22Rv1 (cell line): ENCODE data around the gene RAMP3.

ENCODE experiments used
- ZFX ChIP-seq: fragments of 450-650 bp; IDR thresholded peaks from 2 replicates; pipeline ENCODE4 v1.6.1; 2017; ENCODE audit warnings: antibody characterized with exemption, borderline replicate concordance
- TF ChIP-seq, protein P1 (sequence below): fragments of 450-650 bp; IDR thresholded peaks from 2 replicates; pipeline ENCODE4 v1.5.1; 2017; ENCODE audit warnings: mild to moderate bottlenecking

- TF ChIP-seq, protein P1, sequence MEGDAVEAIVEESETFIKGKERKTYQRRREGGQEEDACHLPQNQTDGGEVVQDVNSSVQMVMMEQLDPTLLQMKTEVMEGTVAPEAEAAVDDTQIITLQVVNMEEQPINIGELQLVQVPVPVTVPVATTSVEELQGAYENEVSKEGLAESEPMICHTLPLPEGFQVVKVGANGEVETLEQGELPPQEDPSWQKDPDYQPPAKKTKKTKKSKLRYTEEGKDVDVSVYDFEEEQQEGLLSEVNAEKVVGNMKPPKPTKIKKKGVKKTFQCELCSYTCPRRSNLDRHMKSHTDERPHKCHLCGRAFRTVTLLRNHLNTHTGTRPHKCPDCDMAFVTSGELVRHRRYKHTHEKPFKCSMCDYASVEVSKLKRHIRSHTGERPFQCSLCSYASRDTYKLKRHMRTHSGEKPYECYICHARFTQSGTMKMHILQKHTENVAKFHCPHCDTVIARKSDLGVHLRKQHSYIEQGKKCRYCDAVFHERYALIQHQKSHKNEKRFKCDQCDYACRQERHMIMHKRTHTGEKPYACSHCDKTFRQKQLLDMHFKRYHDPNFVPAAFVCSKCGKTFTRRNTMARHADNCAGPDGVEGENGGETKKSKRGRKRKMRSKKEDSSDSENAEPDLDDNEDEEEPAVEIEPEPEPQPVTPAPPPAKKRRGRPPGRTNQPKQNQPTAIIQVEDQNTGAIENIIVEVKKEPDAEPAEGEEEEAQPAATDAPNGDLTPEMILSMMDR: no peak
- no peak for TF ChIP-seq ZFX
Observed at GRCh38 chr7:45211958-45212357, 54.4 kb downstream of the RAMP3 start.
